Measurements from ENCODE around the gene UBE2D1. TPM values are rescaled to one million over a fixed set of nuclear protein-coding genes. Genes with fewer than 3 reads are reported as not detected.
A peak's percentile ranks its signal among the peaks of the same experiment; 100 is the strongest.

Gene UBE2D1
- total and polyA plus RNA-seq, 2 donors, result 9.2 to 24.0 TPM

GRCh38 chr10:58328233-58328632, 6.6 kb upstream of the UBE2D1 start:
- H3K27me3 ChIP-seq (ENCODE audit: control insufficient read depth in 2 of 2, insufficient read depth in 1 of 2, low read length in 1 of 2), result peaks cover 0 to 8% of the 10 kb centered on the region in 2 donors
- H3K9me3 ChIP-seq (ENCODE audit: control insufficient read depth in 2 of 2, insufficient read depth in 1 of 2, low read length in 1 of 2), result no peaks in the 10 kb centered on the region
- no peaks in the 10 kb centered on the region for H3K36me3 ChIP-seq (ENCODE audit: control insufficient read depth in 2 of 2, insufficient read depth in 2 of 2, low read length in 1 of 2)
- no peak for DNase-seq (ENCODE audit: low read depth in 6 of 9, low spot score in 9 of 9)
- no peak overlapping the region for H3K4me3 ChIP-seq (ENCODE audit: low read length in 2 of 2)
- H3K4me1 ChIP-seq (ENCODE audit: control insufficient read depth in 2 of 2, insufficient read depth in 2 of 2, low read length in 2 of 2), result no peaks in the 10 kb centered on the region
- no peak overlapping the region for H3K27ac ChIP-seq (ENCODE audit: low read depth in 1 of 2, low read length in 1 of 2)
- 100% methylated on average over 1 of the region's 1 CpG for WGBS

GRCh38 chr10:58330431-58330830, 4.4 kb upstream of the UBE2D1 start:
- Histone ChIP-seq H3K27me3 (ENCODE audit: control insufficient read depth in 2 of 2, insufficient read depth in 1 of 2, low read length in 1 of 2) (peaks cover 0 to 12% of the 10 kb centered on the region in 2 donors), H3K27ac (ENCODE audit: low read depth in 1 of 2, low read length in 1 of 2) (no peak overlapping the region), H3K9me3 (ENCODE audit: control insufficient read depth in 2 of 2, insufficient read depth in 1 of 2, low read length in 1 of 2) (peaks cover 0 to 1% of the 10 kb centered on the region in 2 donors), H3K4me3 (ENCODE audit: low read length in 2 of 2) (no peak overlapping the region), H3K36me3 (ENCODE audit: control insufficient read depth in 2 of 2, insufficient read depth in 2 of 2, low read length in 1 of 2) (no peaks in the 10 kb centered on the region), H3K4me1 (ENCODE audit: control insufficient read depth in 2 of 2, insufficient read depth in 2 of 2, low read length in 2 of 2) (peaks cover 0 to 7% of the 10 kb centered on the region in 2 donors)
- DNase-seq (ENCODE audit: low read depth in 6 of 9, low spot score in 9 of 9), result no peak
- 80% methylated on average over 1 of the region's 1 CpG for WGBS

GRCh38 chr10:58331646-58332045, 3.2 kb upstream of the UBE2D1 start:
- no peak overlapping the region for H3K4me3 ChIP-seq (ENCODE audit: low read length in 2 of 2)
- 96% methylated on average over 2 of the region's 2 CpGs for WGBS

GRCh38 chr10:58335306-58336005, 650 bp downstream of the UBE2D1 start:
- Histone ChIP-seq H3K36me3 (ENCODE audit: control insufficient read depth in 2 of 2, insufficient read depth in 2 of 2, low read length in 1 of 2) (no peaks in the 10 kb centered on the region), H3K9me3 (ENCODE audit: control insufficient read depth in 2 of 2, insufficient read depth in 1 of 2, low read length in 1 of 2) (peaks cover 0 to 1% of the 10 kb centered on the region in 2 donors), H3K4me1 (ENCODE audit: control insufficient read depth in 2 of 2, insufficient read depth in 2 of 2, low read length in 2 of 2) (peaks cover 0 to 11% of the 10 kb centered on the region in 2 donors), H3K4me3 (ENCODE audit: low read length in 2 of 2) (peak overlapping the region; percentile 73 to 94), H3K27me3 (ENCODE audit: control insufficient read depth in 2 of 2, insufficient read depth in 1 of 2, low read length in 1 of 2) (peaks cover 0 to 6% of the 10 kb centered on the region in 2 donors), H3K27ac (ENCODE audit: low read depth in 1 of 2, low read length in 1 of 2) (peak overlapping the region in 1 of 2 donors; percentile 68)
- WGBS, result 9% methylated on average over 37 of the region's 37 CpGs
- DNase-seq (ENCODE audit: low read depth in 6 of 9, low spot score in 9 of 9), result peak in 5 of 9 donors; percentile 7 to 45 (median 9)

More at GRCh38 chr10:58331646-58332045, 3.2 kb upstream of the UBE2D1 start:
- Histone ChIP-seq H3K36me3 (ENCODE audit: control insufficient read depth in 2 of 2, insufficient read depth in 2 of 2, low read length in 1 of 2) (no peaks in the 10 kb centered on the region), H3K27me3 (ENCODE audit: control insufficient read depth in 2 of 2, insufficient read depth in 1 of 2, low read length in 1 of 2) (peaks cover 0 to 11% of the 10 kb centered on the region in 2 donors), H3K4me1 (ENCODE audit: control insufficient read depth in 2 of 2, insufficient read depth in 2 of 2, low read length in 2 of 2) (peaks cover 0 to 11% of the 10 kb centered on the region in 2 donors), H3K27ac (ENCODE audit: low read depth in 1 of 2, low read length in 1 of 2) (no peak overlapping the region), H3K9me3 (ENCODE audit: control insufficient read depth in 2 of 2, insufficient read depth in 1 of 2, low read length in 1 of 2) (peaks cover 0 to 1% of the 10 kb centered on the region in 2 donors)
- DNase-seq (ENCODE audit: low read depth in 6 of 9, low spot score in 9 of 9), result no peak

GRCh38 chr10:58336242-58336641, 1.4 kb downstream of the UBE2D1 start:
- peaks cover 0 to 1% of the 10 kb centered on the region in 2 donors for H3K9me3 ChIP-seq (ENCODE audit: control insufficient read depth in 2 of 2, insufficient read depth in 1 of 2, low read length in 1 of 2)
- H3K27ac ChIP-seq (ENCODE audit: low read depth in 1 of 2, low read length in 1 of 2), result no peak overlapping the region
- no peak for DNase-seq (ENCODE audit: low read depth in 6 of 9, low spot score in 9 of 9)
- peaks cover 0 to 6% of the 10 kb centered on the region in 2 donors for H3K27me3 ChIP-seq (ENCODE audit: control insufficient read depth in 2 of 2, insufficient read depth in 1 of 2, low read length in 1 of 2)
- no peaks in the 10 kb centered on the region for H3K36me3 ChIP-seq (ENCODE audit: control insufficient read depth in 2 of 2, insufficient read depth in 2 of 2, low read length in 1 of 2)
- 97% methylated on average over 4 of the region's 4 CpGs for WGBS
- H3K4me3 ChIP-seq (ENCODE audit: low read length in 2 of 2), result peak overlapping the region in 1 of 2 donors; percentile 73
- peaks cover 0 to 11% of the 10 kb centered on the region in 2 donors for H3K4me1 ChIP-seq (ENCODE audit: control insufficient read depth in 2 of 2, insufficient read depth in 2 of 2, low read length in 2 of 2)

- Histone ChIP-seq H3K27ac (ENCODE audit: low read depth in 1 of 2, low read length in 1 of 2) (no peak overlapping the region), H3K36me3 (ENCODE audit: control insufficient read depth in 2 of 2, insufficient read depth in 2 of 2, low read length in 1 of 2) (no peaks in the 10 kb centered on the region), H3K9me3 (ENCODE audit: control insufficient read depth in 2 of 2, insufficient read depth in 1 of 2, low read length in 1 of 2) (no peaks in the 10 kb centered on the region), H3K4me3 (ENCODE audit: low read length in 2 of 2) (no peak overlapping the region), H3K27me3 (ENCODE audit: control insufficient read depth in 2 of 2, insufficient read depth in 1 of 2, low read length in 1 of 2) (no peaks in the 10 kb centered on the region), H3K4me1 (ENCODE audit: control insufficient read depth in 2 of 2, insufficient read depth in 2 of 2, low read length in 2 of 2) (no peaks in the 10 kb centered on the region)
- 69% methylated on average over 4 of the region's 4 CpGs for WGBS
- no peak for DNase-seq (ENCODE audit: low read depth in 6 of 9, low spot score in 9 of 9)
Measured at GRCh38 chr10:58341422-58341821, 6.6 kb downstream of the UBE2D1 start.

- H3K4me3 ChIP-seq (ENCODE audit: low read length in 2 of 2), result no peak overlapping the region
- no peaks in the 10 kb centered on the region for H3K4me1 ChIP-seq (ENCODE audit: control insufficient read depth in 2 of 2, insufficient read depth in 2 of 2, low read length in 2 of 2)
- no peaks in the 10 kb centered on the region for H3K36me3 ChIP-seq (ENCODE audit: control insufficient read depth in 2 of 2, insufficient read depth in 2 of 2, low read length in 1 of 2)
- H3K9me3 ChIP-seq (ENCODE audit: control insufficient read depth in 2 of 2, insufficient read depth in 1 of 2, low read length in 1 of 2), result no peaks in the 10 kb centered on the region
- DNase-seq (ENCODE audit: low read depth in 6 of 9, low spot score in 9 of 9), result no peak
- no peaks in the 10 kb centered on the region for H3K27me3 ChIP-seq (ENCODE audit: control insufficient read depth in 2 of 2, insufficient read depth in 1 of 2, low read length in 1 of 2)
- 100% methylated on average over 1 of the region's 1 CpG for WGBS
- no peak overlapping the region for H3K27ac ChIP-seq (ENCODE audit: low read depth in 1 of 2, low read length in 1 of 2)
Measured at GRCh38 chr10:58341947-58342346, 7.1 kb downstream of the UBE2D1 start.

- H3K9me3 ChIP-seq (ENCODE audit: control insufficient read depth in 2 of 2, insufficient read depth in 1 of 2, low read length in 1 of 2), result no peaks in the 10 kb centered on the region
- no peaks in the 10 kb centered on the region for H3K36me3 ChIP-seq (ENCODE audit: control insufficient read depth in 2 of 2, insufficient read depth in 2 of 2, low read length in 1 of 2)
- no peak for DNase-seq (ENCODE audit: low read depth in 6 of 9, low spot score in 9 of 9)
- no peaks in the 10 kb centered on the region for H3K27me3 ChIP-seq (ENCODE audit: control insufficient read depth in 2 of 2, insufficient read depth in 1 of 2, low read length in 1 of 2)
- 87% methylated on average over 1 of the region's 1 CpG for WGBS
- H3K4me1 ChIP-seq (ENCODE audit: control insufficient read depth in 2 of 2, insufficient read depth in 2 of 2, low read length in 2 of 2), result no peaks in the 10 kb centered on the region
- H3K27ac ChIP-seq (ENCODE audit: low read depth in 1 of 2, low read length in 1 of 2), result no peak overlapping the region
- no peak overlapping the region for H3K4me3 ChIP-seq (ENCODE audit: low read length in 2 of 2)
Measured at GRCh38 chr10:58347967-58348366, 13.2 kb downstream of the UBE2D1 start.

- Histone ChIP-seq H3K27ac (ENCODE audit: low read depth in 1 of 2, low read length in 1 of 2) (no peak overlapping the region), H3K36me3 (ENCODE audit: control insufficient read depth in 2 of 2, insufficient read depth in 2 of 2, low read length in 1 of 2) (no peaks in the 10 kb centered on the region), H3K4me1 (ENCODE audit: control insufficient read depth in 2 of 2, insufficient read depth in 2 of 2, low read length in 2 of 2) (no peaks in the 10 kb centered on the region), H3K27me3 (ENCODE audit: control insufficient read depth in 2 of 2, insufficient read depth in 1 of 2, low read length in 1 of 2) (no peaks in the 10 kb centered on the region), H3K4me3 (ENCODE audit: low read length in 2 of 2) (no peak overlapping the region), H3K9me3 (ENCODE audit: control insufficient read depth in 2 of 2, insufficient read depth in 1 of 2, low read length in 1 of 2) (no peaks in the 10 kb centered on the region)
- 97% methylated on average over 2 of the region's 2 CpGs for WGBS
- no peak for DNase-seq (ENCODE audit: low read depth in 6 of 9, low spot score in 9 of 9)
Measured at GRCh38 chr10:58348571-58349033, 13.8 kb downstream of the UBE2D1 start.
